GM18909 (cell line): ENCODE data around the gene VRK3.
A peak's percentile ranks its signal among the peaks of the same experiment; 100 is the strongest.

ENCODE experiments used
- ATAC-seq: cut with Tn5 transposase; IDR thresholded peaks from one replicate; pipeline ENCODE4 v1.9.1; 2021; ENCODE audit warnings: mild to moderate bottlenecking; ENCODE audit not compliant: unreplicated experiment, poor library complexity

VRK3 gene

GRCh38 chr19:50036908-50037307, 11.7 kb upstream of the VRK3 start:
- no peak for ATAC-seq

DNA sequence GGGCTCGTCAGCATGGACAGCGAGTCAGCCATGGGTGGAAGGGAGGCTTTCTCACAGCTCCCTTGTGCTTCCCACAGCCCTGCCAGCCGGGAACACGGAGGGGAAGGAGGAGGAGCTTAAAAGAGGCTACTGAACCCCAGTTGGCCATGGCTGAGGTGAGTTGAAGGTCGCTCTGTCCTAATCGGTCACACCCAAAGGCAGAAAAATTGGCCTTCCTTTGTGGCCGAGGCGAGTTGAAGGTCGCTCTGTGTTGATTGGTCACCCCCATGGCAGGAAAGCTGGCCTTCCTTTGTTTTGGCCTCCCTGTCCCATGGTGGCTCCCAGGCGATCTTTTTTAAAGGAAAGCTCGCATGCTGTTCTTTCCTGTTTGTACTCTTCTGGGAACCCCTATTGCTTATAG, 5.8 kb upstream of the VRK3 start:
- ATAC-seq = no peak

DNA sequence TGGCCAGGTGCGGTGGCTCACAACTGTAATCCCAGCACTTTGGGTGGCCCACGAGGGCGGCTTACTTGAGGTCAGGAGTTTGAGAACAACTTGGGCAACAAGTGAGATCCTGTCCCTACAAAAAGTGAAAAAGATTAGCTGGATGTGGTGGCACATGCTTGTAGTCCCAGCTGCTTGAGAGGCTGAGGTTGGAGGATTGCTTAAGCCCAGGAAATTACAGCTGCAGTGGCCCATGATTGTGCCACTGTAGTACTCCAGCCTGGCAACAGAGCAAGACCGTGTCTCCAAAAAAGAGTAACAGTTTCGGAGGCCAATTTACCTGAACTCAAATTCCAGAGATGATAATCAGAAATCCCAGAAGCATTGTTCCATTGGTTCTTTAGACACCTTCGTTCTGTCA, 5.1 kb upstream of the VRK3 start:
- no peak for ATAC-seq

- ATAC-seq = no peak
These were observed 1.4 kb upstream of the VRK3 start for GRCh38 chr19:50026550-50026906.

GRCh38 chr19:50025794-50026549, 800 bp upstream of the VRK3 start, which contains the start of gene ZNF473:
TSS of gene ZNF473 (plus strand) at chr19:50026005. CDS start at chr19:50031083, 5,078 bp downstream.
- ATAC-seq = peak; percentile 71

GRCh38 chr19:50024719-50025021, 502 bp downstream of the VRK3 start:
- ATAC-seq = no peak

DNA sequence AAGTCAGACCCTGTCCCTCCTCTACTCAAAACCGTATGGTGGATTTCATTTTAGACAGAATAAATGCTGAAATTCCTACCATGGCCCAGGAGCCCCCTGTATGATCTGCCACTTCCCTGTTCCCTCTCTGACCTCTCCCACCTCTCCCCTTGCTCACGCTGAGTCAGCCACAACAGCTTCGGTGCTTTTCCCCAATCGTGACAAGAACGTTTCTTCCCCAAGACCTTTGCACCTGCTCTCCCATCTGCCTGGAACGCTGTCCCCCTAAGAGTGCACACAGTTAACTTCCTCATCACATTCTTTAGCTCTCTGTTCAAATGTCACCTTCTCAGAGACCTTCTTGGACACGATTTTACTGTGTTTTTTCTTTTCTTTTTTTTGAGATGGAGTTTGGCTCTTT, 2.3 kb downstream of the VRK3 start:
- ATAC-seq = no peak

- no peak for ATAC-seq
These were observed 4.7 kb downstream of the VRK3 start for GRCh38 chr19:50020481-50020880.

DNA sequence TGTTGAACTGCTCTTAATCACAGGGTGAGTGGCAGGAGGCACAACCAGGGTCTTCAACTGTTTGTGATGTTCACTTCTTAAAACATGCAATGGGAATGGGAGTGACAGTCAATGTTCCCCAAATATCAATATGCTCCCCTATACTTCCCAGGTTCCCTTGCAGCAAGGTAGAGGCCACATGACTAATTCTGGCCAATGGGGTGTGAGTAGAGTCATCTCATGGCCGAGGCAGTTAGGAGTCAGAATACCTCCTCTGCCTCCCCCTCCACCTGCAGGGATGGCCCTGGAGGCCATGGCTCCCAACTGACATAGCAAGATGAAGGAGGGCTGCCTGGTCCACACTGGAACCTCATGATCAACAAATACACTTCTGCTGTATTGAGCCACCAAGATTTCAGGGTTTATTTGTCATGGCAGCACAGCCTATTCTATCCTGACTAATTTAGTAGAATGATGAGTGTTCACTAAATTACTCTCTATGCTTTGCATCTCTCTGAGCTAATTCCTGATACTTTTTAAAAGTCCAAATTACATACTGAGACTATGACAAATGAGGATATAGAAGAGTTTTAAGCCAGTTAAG, 8.9 kb downstream of the VRK3 start:
- no peak for ATAC-seq

DNA sequence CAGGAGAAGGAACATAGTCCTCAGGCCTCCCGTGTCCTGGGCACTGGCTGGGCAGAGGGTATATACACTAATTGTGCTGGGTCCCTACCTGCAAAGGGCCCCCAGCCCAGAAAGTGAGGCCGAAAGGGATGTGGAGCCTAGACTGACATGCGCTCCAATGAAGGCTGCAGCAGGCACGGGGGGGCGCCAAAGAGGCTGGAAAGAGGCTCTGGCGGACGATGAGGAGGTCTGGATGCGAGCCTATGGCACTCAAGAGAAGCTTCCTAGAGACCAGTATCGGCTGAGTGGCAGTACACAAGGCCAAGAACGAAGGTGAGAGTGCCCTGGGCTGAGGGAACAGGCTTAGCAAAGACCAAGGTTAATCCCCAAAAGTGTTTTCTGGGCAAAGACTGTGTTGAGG, 16.6 kb downstream of the VRK3 start:
- no peak for ATAC-seq

GRCh38 chr19:50007947-50008346, 17.2 kb downstream of the VRK3 start:
- ATAC-seq = no peak

DNA sequence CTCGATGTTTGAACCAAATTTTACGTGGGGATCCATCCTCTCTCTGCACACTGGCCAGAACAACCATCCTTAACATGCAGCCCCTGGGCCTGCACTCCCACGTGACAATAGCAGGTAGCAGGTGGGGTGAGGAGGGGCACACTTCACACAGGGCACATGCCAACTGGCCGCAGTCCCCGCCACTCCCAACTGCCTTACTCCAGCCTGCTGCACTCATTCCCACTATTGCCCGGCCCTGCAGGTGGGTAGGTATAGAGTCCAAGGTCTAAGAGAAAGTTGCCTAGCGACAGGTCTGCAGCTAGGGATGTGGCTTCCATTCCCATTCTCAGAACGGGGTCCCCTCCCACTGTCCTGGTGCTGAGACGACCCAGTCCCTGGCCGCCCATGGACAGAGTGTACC, 18.0 kb downstream of the VRK3 start:
- no peak for ATAC-seq

GRCh38 chr19:50005428-50005827, 19.7 kb downstream of the VRK3 start:
- ATAC-seq = no peak

DNA sequence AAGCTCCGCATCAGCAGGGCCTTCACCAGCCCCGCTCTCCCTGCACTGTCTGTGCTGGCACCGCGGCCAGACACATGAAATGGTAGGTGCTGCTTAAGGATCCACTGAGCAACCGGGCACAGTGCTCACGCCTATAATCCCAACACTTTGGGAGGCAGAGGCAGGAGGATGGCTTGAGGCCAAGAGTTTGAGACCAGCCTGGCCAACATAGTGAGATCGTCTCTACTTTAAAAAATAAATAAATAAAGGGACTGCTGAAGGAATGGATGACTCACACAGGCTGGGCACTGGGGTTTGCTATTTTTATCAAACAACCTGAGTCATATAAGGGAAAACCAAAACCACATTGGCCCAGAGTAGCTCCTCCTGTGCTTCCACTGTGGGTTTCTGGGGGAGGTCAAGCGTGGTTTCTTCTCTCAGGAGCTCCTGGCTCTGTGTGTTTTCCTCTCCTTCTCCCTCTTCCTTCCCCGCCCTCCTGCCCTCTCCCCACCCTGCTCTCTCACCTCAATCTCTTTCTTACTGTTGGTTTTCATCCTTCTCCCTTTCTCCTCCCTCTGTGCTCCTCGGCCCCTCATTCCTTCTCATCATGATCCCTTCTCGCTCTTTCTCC, 21.3 kb downstream of the VRK3 start:
- no peak for ATAC-seq

GRCh38 chr19:50003254-50003788, 21.9 kb downstream of the VRK3 start:
- ATAC-seq = no peak

GRCh38 chr19:50002386-50002960, 22.7 kb downstream of the VRK3 start:
- no peak for ATAC-seq

GRCh38 chr19:50001775-50002174, 23.4 kb downstream of the VRK3 start:
- no peak for ATAC-seq

GRCh38 chr19:50000841-50001557, 24.2 kb downstream of the VRK3 start:
- ATAC-seq = no peak

- no peak for ATAC-seq
These were observed 24.9 kb downstream of the VRK3 start for GRCh38 chr19:50000038-50000840.
